Prostate gland (tissue), 2 donors: Measurements from ENCODE around the gene AKT3. TPM values are rescaled to one million over a fixed set of nuclear protein-coding genes. Genes with fewer than 3 reads are reported as not detected.

ENCODE experiments used
- DNase-seq: peaks from one replicate; pipeline ENCODE4 v3.0.0-alpha.2; 2019; ENCODE audit warnings: low spot score
- H3K27ac ChIP-seq, 2 donors: fragments of 200-600 bp; sonication (generic); 2 replicates each; pipeline ENCODE4 v1.5.1; 2017 to 2019
- H3K27me3 ChIP-seq: fragments of 200-600 bp; sonication (generic); replicated peaks from 2 replicates; pipeline ENCODE4 v1.5.1; 2019; ENCODE audit not compliant: insufficient read depth
- H3K36me3 ChIP-seq, 2 donors: fragments of 200-600 bp; sonication (generic); 1 replicate in 1 of 2; 2 replicates in 1 of 2; pipeline versions ENCODE4 v1.5.1 to v1.8.1; 2017 to 2019
- H3K4me1 ChIP-seq: fragments of 200-600 bp; sonication (generic); replicated peaks from 2 replicates; pipeline ENCODE4 v1.5.1; 2019
- H3K4me3 ChIP-seq, 2 donors: fragments of 200-600 bp; sonication (generic); 2 replicates each; pipeline ENCODE4 v1.5.1; 2017 to 2019
- H3K9me3 ChIP-seq: fragments of 200-600 bp; sonication (generic); 2 replicates; pipeline ENCODE4 v1.5.1; 2017
- CTCF ChIP-seq, 4 experiments: fragments of 200-600 bp in 2 of 4; fragments of 450-650 bp in 2 of 4; sonication (generic) in 2 of 4; IDR thresholded peaks; 1 replicate in 3 of 4; 2 replicates in 1 of 4; pipeline ENCODE4 v1.5.1; 2016 to 2019; ENCODE audit warnings: antibody characterized with exemption in 4 of 4, mild to moderate bottlenecking in 2 of 4, moderate library complexity in 2 of 4
- POLR2A ChIP-seq: fragments of 450-650 bp; IDR thresholded peaks from one replicate; pipeline ENCODE4 v1.6.1; 2016; ENCODE audit warnings: antibody characterized with exemption, mild to moderate bottlenecking
- POLR2AphosphoS5 ChIP-seq: sonication (generic); formaldehyde crosslinking; IDR thresholded peaks from one replicate; pipeline ENCODE4 v1.6.1; 2017; ENCODE audit warnings: antibody characterized with exemption
- WGBS: methylation state at CpG from one replicate; pipeline ENCODE4 v1.1.5; 2018; 5-methylcytosine and 5-hydroxymethylcytosine counted together
- intact Hi-C: fragments of 100-400 bp; cut with DNase I; formaldehyde crosslinking; loops from one replicate; pipeline ENCODE4 v1.14.2; 2022
- total RNA-seq, 2 donors: library from RNA; depleted of rRNA; stranded (reverse); fragments of >200 nt; gene quantifications; one replicate each; pipeline ENCODE4 v1.1.0, GENCODE V29; 2016

AKT3 gene
- total RNA-seq, 2 donors from 2014 or later = 40.7 to 62.7 TPM

GRCh38 chr1:243471754-243472745 is 378.0 kb downstream of the AKT3 start:
- TF ChIP-seq POLR2AphosphoS5 (no peak), POLR2A (no peak), CTCF (IDR thresholded peaks at IDR 0.05) (no peak)
- no peak for DNase-seq
- Histone ChIP-seq H3K4me1 (peaks cover 4% of the 10 kb centered on the region), H3K9me3 (no peaks in the 10 kb centered on the region), H3K27ac (no peak overlapping the region), H3K4me3 (no peak overlapping the region), H3K36me3 (no peaks in the 10 kb centered on the region), H3K27me3 (no peaks in the 10 kb centered on the region)
- 67% methylated on average over 3 of the region's 3 CpGs for WGBS
- intact Hi-C loops = no loop called here

GRCh38 chr1:243471026-243471685 is 378.9 kb downstream of the AKT3 start:
- WGBS = 88% methylated on average over 17 of the region's 17 CpGs
- H3K9me3 ChIP-seq = no peaks in the 10 kb centered on the region
- no peak for DNase-seq
- peaks cover 4% of the 10 kb centered on the region for H3K4me1 ChIP-seq
- H3K4me3 ChIP-seq = no peak overlapping the region
- intact Hi-C loops = no loop called here
- no peak overlapping the region for H3K27ac ChIP-seq
- H3K27me3 ChIP-seq = no peaks in the 10 kb centered on the region
- TF ChIP-seq POLR2A (no peak), CTCF (IDR thresholded peaks at IDR 0.05) (no peak), POLR2AphosphoS5 (no peak)
- no peaks in the 10 kb centered on the region for H3K36me3 ChIP-seq

GRCh38 chr1:243470502-243470901 is 379.5 kb downstream of the AKT3 start:
- intact Hi-C loops = no loop called here
- peaks cover 4% of the 10 kb centered on the region for H3K4me1 ChIP-seq
- no peaks in the 10 kb centered on the region for H3K36me3 ChIP-seq
- WGBS = 89% methylated on average over 7 of the region's 7 CpGs
- H3K27me3 ChIP-seq = no peaks in the 10 kb centered on the region
- no peak for DNase-seq
- H3K4me3 ChIP-seq = no peak overlapping the region
- H3K9me3 ChIP-seq = no peaks in the 10 kb centered on the region
- H3K27ac ChIP-seq = no peak overlapping the region
- no peak for TF ChIP-seq CTCF (IDR thresholded peaks at IDR 0.05)
- no peak for TF ChIP-seq POLR2AphosphoS5
- no peak for TF ChIP-seq POLR2A

GRCh38 chr1:243469497-243469896 is 380.5 kb downstream of the AKT3 start:
- no peaks in the 10 kb centered on the region for H3K27me3 ChIP-seq
- no peaks in the 10 kb centered on the region for H3K9me3 ChIP-seq
- H3K4me3 ChIP-seq = no peak overlapping the region
- TF ChIP-seq CTCF (IDR thresholded peaks at IDR 0.05) (no peak), POLR2AphosphoS5 (no peak), POLR2A (no peak)
- no peak for DNase-seq
- 100% methylated on average over 3 of the region's 3 CpGs for WGBS
- no peak overlapping the region for H3K27ac ChIP-seq
- intact Hi-C loops = no loop called here
- no peaks in the 10 kb centered on the region for H3K36me3 ChIP-seq
- peaks cover 4% of the 10 kb centered on the region for H3K4me1 ChIP-seq
